ENCODE data around the gene OLAH.
A peak's percentile ranks its signal among the peaks of the same experiment; 100 is the strongest.

OLAH gene

GRCh38 chr10:15072358-15072757 is 28.6 kb downstream of the OLAH start:
- no peak for DNase-seq (ENCODE audit: low read depth)

- no peak for DNase-seq (ENCODE audit: low read depth)
These were observed 31.7 kb downstream of the OLAH start for GRCh38 chr10:15075421-15075820.

- DNase-seq (ENCODE audit: low read depth): no peak
These were observed 40.1 kb downstream of the OLAH start for GRCh38 chr10:15083674-15084501.

- peak; percentile 79 for DNase-seq (ENCODE audit: low read depth)
These were observed 40.8 kb downstream of the OLAH start for GRCh38 chr10:15084502-15084922.

DNA sequence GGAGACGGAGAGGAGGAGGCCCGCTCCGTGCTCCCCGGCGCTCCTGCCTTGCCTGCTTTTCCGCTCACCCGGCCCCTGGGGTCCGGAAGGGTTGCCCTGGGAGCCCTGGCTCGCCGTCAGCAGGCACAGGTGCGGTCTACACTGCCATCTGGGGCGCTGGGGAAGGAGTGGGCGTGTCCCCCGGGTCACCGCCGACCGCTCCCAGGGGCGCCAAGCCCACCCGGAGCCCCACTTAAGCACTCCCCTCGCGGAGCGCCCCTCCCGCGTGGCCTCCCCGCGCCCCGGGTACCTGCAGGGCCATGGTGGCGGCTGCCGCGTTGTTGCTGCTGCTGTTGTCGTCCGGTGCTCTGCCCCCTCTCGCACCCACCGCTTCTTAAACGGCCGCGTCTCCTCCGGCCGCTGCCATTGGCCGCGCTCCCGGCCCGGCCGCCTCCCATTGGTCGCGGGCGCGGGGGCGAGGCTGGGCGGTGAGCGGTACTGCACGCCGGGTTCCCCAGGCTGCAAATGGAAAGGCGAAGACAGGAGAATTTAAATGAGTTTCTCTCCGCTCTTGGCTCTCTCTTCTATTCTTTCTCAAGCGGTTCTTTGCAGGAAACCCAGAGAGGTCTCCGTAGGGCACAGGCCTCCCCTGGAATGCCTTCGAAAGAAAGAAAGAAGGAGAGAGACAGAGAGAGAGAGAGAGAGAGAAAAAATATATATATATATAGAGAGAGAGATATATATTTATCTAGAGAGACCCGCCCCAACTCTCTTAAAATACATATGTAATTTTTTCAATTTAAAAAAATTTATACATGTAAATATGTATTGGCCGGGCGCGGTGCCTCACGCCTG is 44.9 kb downstream of the OLAH start, which contains the start of gene ACBD7:
Gene ACBD7 (minus strand): TSS at position 349 of the 834 bp plus-strand sequence. CDS start 48 bp downstream, at position 301.
- peak; percentile 38 for DNase-seq (ENCODE audit: low read depth)

- no peak for DNase-seq (ENCODE audit: low read depth)
These were observed 47.7 kb downstream of the OLAH start for GRCh38 chr10:15091418-15091817.

DNA sequence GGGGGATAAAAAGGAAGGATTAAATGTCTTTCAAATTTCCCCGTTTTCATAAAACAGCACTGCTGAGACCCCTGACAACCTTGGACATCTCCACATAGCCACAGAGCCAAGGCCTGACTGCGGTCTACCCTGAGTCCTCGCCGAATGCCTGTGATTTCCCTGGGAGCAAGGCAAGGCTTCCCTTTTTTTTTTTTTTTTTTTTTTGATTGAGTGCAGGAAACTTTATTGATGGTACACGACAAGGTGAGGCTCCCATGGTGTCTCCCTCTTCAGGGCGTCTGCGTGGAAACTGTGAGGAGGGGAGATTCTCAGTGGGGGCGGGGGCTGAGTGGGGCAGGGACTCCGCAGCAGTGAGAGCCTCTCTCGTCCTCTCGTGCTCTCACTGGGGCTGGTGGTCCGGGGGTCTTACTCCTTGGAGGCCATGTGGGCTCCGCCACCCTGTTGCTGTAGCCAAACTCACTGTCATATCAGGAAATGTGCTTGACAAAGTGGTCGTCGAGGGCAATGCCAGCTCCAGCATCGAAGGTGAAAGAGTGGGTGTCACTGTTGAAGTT is 49.2 kb downstream of the OLAH start:
- DNase-seq (ENCODE audit: low read depth): no peak

DNA sequence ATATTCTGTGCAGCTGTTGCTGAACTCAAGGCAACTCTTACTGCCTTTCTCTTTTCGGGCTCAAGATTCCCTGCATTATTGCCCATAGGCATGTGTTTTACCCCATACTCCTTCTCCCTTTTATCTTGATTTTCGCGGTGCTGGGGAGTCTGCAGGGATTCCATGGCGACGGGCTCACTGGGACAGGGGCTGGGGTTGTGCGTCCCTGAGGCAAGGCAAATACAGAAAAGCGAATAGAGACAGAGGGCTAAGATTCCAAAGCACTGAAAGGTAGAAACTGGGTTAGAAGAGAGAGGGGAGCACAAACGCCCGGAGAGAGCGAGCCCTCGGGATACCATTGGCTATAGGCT is 52.9 kb downstream of the OLAH start:
- DNase-seq (ENCODE audit: low read depth): no peak

DNA sequence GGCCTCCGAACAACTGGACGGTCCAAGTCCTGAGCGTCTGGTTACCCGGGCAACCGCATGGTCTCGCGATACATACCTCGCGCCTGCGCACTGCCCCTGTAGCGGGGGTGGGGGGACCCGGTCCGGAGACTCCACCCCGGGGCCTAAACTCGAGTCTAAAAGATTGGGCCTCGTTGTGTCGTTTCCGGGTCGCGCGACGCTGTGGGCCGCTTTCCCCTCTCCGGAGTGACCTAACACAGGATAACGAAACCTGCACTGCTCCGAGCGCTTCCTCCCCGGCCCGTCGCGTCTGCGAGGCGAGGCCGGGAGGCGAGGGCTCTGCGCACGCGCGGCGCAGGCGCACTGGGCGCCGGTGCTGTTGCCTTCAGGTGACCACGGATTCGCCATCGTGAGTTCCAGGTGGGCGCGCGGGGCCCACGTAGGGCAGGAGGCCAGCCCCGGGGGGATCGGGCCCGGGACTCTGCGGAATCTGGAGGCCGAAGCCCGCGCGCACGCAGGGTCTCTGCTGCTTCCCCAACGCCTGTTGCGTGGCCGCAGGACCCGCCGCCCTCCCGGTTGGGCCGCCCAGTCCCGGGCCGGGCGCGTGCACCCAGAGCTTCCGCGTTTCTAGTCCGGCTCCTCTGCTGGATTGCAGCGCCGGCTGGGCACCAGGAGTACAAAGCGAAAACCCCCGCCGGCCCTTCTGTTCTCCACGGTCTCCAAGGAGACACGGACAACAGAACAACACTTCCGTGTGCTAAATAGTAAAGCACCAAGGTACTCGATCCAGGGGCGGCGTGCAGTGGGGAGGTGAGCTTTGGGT is 53.5 kb downstream of the OLAH start, which contains the start of gene RPP38:
Gene RPP38 (plus strand): TSS at position 345 of the 802 bp plus-strand sequence. CDS start 5,960 bp downstream, outside the sequence.
- peak; percentile 91 for DNase-seq (ENCODE audit: low read depth)

DNA sequence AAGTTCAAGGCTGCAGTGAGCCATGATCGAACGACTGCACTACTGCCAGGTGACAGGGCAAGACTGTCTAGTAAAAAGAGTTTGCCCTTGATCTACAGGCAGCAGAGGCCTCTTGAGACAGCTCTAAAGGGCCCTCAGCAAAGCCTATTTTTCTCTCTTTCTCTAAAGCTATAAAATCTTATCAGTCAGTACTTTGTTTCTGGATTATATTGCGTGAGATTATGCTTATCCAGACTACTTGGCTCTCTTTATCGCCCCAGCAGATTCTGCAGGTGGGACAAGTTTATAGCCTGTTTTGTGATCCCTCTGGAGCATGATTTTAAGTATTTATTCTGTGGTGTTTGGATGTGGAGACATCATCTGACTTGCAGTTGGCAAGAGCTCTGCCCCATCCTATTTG is 56.1 kb downstream of the OLAH start:
- no peak for DNase-seq (ENCODE audit: low read depth)

DNA sequence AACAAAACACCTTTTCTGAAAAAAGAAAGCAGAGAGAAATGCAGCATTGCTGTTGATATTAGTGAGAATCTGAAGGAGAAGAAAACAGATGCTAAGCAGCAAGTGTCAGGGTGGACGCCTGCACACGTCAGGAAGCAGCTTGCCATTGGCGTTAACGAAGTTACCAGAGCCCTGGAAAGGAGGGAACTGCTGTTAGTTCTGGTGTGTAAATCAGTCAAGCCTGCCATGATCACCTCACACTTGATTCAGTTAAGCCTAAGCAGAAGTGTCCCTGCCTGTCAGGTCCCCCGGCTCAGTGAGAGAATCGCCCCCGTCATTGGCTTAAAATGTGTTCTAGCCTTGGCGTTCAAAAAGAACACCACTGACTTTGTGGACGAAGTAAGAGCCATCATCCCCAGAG is 59.8 kb downstream of the OLAH start:
- no peak for DNase-seq (ENCODE audit: low read depth)

- DNase-seq (ENCODE audit: low read depth): no peak
These were observed 62.7 kb downstream of the OLAH start for GRCh38 chr10:15106352-15107013.

DNA sequence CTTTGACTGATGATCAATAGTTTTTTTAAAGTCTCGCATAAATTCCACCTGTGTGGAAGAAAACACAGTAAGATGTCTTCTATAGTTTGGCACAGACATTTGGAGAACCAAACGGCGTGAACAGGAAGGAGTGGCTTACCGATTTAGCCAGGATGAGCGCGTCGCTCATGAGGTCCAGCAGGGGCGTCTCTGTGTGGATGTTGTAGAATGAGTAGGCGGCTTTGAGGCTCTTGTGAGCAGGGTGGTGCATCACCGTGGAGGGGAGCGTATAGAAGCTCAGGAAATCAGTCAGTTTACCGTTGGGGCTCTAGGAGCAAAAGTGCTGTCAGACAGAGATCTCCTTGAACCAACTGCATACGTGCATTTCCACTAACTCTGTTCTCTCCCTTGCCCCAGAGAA is 68.9 kb downstream of the OLAH start:
- DNase-seq (ENCODE audit: low read depth): no peak

GRCh38 chr10:15113766-15114165 is 70.0 kb downstream of the OLAH start:
- no peak for DNase-seq (ENCODE audit: low read depth)

DNA sequence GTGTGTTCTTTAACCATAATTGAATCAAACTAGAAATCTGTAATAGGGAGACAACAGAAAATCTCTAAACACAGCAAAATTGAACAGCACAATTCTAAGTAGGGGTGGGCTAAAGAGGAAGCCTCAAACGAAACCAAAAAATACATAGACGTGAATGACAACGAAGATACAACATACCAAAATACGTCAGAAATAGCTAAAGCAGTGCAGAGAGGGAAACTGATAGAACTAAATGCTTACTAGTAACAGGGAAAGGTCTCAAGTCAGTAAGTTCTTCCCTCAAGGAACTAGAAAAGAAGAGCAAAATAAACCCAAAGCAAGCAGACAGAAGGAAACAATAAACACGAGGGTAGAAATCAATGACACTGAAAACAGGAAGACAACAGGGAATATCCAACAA is 72.5 kb downstream of the OLAH start:
- DNase-seq (ENCODE audit: low read depth): no peak

- no peak for DNase-seq (ENCODE audit: low read depth)
These were observed 74.9 kb downstream of the OLAH start for GRCh38 chr10:15118615-15119014.

- peak; percentile 50 for DNase-seq (ENCODE audit: low read depth)
These were observed 76.8 kb downstream of the OLAH start for GRCh38 chr10:15120523-15120922.

DNA sequence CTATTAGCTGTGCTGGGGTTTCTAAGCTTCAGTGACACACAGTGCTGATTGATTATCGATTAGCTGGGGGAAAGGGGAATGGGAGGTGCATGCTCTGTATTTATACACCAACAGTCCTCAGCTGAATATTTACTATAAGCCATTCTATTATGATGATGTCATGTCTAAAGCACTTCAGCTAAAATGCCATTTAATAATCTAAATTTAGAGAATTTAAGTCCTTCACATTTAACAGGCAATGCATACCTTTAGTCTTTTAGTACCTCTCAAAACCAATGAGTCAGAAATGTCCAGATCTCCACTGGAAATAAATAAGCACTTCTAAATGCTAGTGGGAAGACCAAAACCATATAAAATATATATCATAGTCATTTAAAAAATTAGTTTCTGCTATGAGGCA is 78.0 kb downstream of the OLAH start:
- no peak for DNase-seq (ENCODE audit: low read depth)

GRCh38 chr10:15122477-15123030 is 78.8 kb downstream of the OLAH start:
- no peak for DNase-seq (ENCODE audit: low read depth)
